Measurements from ENCODE around the gene ZNF311.

ZNF311 gene

DNA sequence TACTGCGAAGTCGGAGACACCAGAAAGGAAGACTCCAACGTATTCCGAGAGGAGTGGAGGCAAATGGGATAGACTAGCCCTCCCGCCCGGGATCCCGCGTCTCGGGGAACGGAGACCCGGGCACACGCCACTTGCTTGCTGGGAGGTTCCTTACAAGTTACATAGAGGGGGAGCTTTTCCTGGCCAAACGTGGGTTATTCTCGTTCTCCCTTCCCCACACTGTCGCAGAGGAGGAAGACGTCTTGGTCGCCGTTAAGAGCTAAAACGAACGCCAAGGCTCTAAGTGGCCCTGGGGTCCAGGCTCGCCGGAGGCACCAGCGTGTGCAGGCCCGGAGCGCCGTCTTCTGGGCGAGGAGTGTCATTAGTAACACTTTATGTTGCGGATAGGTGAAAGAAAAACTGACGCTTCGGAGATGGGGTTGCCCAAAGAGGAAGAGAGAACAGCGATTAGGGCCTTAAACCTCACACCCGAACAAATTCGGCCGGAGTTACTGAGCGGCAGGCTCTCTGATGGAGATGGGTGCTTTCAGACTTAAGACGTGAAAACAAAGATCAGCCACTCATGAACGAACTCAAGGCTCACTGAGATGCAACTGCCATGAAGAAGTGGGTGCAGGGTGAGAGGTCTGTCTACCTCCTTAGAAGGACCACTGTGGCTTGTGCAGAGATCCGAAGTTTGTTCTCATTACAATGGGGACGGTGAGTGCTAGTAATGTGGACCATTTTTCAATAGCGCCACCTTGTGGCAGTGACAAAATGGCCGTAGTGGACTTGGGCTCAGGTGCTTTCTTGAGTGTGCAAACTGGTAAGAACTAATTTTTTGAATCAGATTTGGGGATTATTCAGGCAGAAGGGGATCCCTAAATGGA, 11.7 kb upstream of the ZNF311 start:
- Histone ChIP-seq H3K9me2 (replicated peaks; ENCODE audit: insufficient read depth, low read length) (no peaks in the 10 kb centered on the region), H3K4me2 (ENCODE audit: low read depth, low read length) (peak overlapping the region; percentile 90), H3K9ac (ENCODE audit: low read length) (peak overlapping the region; percentile 13; the same call in 1 of the 2 replicates), H3K4me1 (ENCODE audit: low read length) (no peaks in the 10 kb centered on the region), H3K36me3 (replicated peaks; ENCODE audit: insufficient read depth, low read length) (no peaks in the 10 kb centered on the region), H3K27me3 (replicated peaks; ENCODE audit: insufficient read depth, low read length) (no peaks in the 10 kb centered on the region), H3K79me2 (ENCODE audit: low read length) (no peaks in the 10 kb centered on the region), H3K9me3 (replicated peaks; ENCODE audit: insufficient read depth, low read length) (no peaks in the 10 kb centered on the region), H4K20me1 (ENCODE audit: insufficient read depth, low read length) (no peaks in the 10 kb centered on the region), H3K4me3 (ENCODE audit: low read length) (peak overlapping the region; percentile 72), H3F3A (ENCODE audit: insufficient read depth, low read length) (no peaks in the 10 kb centered on the region), H3K27ac (ENCODE audit: low read length) (no peak overlapping the region), H2AFZ (ENCODE audit: low read length) (peak overlapping the region; percentile 92)
- no peak for TF ChIP-seq EZH2phosphoT487 (IDR thresholded peaks at IDR 0.05; ENCODE audit: low read length)
- TF ChIP-seq EZH2 (optimal IDR thresholded peaks at IDR 0.05; ENCODE audit: low read depth, low read length) = no peak
- TF ChIP-seq, protein P1, sequence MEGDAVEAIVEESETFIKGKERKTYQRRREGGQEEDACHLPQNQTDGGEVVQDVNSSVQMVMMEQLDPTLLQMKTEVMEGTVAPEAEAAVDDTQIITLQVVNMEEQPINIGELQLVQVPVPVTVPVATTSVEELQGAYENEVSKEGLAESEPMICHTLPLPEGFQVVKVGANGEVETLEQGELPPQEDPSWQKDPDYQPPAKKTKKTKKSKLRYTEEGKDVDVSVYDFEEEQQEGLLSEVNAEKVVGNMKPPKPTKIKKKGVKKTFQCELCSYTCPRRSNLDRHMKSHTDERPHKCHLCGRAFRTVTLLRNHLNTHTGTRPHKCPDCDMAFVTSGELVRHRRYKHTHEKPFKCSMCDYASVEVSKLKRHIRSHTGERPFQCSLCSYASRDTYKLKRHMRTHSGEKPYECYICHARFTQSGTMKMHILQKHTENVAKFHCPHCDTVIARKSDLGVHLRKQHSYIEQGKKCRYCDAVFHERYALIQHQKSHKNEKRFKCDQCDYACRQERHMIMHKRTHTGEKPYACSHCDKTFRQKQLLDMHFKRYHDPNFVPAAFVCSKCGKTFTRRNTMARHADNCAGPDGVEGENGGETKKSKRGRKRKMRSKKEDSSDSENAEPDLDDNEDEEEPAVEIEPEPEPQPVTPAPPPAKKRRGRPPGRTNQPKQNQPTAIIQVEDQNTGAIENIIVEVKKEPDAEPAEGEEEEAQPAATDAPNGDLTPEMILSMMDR (IDR thresholded peaks at IDR 0.05; ENCODE audit: low read length) = peak; percentile 81
- DNase-seq = peak; percentile 80

DNA sequence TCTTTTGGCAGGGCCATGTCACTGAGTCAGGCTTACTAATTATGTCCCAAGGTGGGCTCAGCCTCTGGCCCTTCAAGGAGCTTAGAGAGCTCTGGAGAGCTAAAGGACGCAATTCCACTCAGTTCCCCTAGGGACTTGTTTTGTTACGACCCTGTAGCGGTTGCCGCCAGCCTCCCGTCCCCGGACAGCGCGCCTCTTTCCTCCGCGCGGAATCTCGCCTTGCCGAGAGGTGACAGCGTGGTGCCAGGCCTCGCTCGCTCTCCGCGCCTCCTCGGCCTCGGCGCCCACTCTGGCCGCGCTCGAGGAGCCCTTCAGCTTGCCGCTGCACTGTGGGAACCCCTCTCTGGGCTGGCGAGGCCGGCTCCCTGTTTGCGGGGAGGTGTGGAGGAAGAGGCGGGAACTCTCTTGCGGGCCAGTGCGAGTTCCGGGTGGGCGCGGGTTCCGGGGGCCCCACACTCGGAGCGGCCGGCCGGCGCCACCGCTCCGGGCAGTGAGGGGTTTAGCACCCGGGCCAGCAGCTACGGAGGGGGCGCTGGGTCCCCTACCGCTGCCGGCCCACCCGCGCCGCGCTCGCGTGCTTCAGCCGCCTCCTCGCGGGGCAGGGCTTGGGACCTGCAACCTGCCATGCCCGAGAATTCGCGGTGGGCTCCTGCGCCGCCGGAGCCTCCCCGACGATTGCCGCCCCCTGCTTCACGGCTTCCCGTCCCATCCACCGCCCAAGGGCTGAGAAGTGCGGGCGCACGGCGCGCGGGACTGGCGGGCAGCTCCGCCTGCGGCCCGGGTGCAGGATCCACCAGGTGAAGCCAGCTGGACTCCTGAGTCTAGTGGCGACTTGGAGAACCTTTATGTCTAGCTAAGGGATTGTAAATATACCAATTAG, 9.9 kb upstream of the ZNF311 start:
- H3K9ac ChIP-seq (ENCODE audit: low read length) = no peak overlapping the region
- H3K27ac ChIP-seq (ENCODE audit: low read length) = no peak overlapping the region
- H3K4me1 ChIP-seq (ENCODE audit: low read length) = no peaks in the 10 kb centered on the region
- no peak overlapping the region for H3K4me2 ChIP-seq (ENCODE audit: low read depth, low read length)
- H3K4me3 ChIP-seq (ENCODE audit: low read length) = no peak overlapping the region
- H3K9me3 ChIP-seq (replicated peaks; ENCODE audit: insufficient read depth, low read length) = no peaks in the 10 kb centered on the region
- H4K20me1 ChIP-seq (ENCODE audit: insufficient read depth, low read length) = no peaks in the 10 kb centered on the region
- no peaks in the 10 kb centered on the region for H3K36me3 ChIP-seq (replicated peaks; ENCODE audit: insufficient read depth, low read length)
- no peaks in the 10 kb centered on the region for H3K9me2 ChIP-seq (replicated peaks; ENCODE audit: insufficient read depth, low read length)
- TF ChIP-seq EZH2phosphoT487 (IDR thresholded peaks at IDR 0.05; ENCODE audit: low read length) (no peak), EZH2 (optimal IDR thresholded peaks at IDR 0.05; ENCODE audit: low read depth, low read length) (no peak)
- TF ChIP-seq, protein P1 (IDR thresholded peaks at IDR 0.05; ENCODE audit: low read length) = no peak
- no peaks in the 10 kb centered on the region for H3F3A ChIP-seq (ENCODE audit: insufficient read depth, low read length)
- H2AFZ ChIP-seq (ENCODE audit: low read length) = no peak overlapping the region
- DNase-seq = no peak
- H3K79me2 ChIP-seq (ENCODE audit: low read length) = no peaks in the 10 kb centered on the region
- H3K27me3 ChIP-seq (replicated peaks; ENCODE audit: insufficient read depth, low read length) = no peaks in the 10 kb centered on the region

DNA sequence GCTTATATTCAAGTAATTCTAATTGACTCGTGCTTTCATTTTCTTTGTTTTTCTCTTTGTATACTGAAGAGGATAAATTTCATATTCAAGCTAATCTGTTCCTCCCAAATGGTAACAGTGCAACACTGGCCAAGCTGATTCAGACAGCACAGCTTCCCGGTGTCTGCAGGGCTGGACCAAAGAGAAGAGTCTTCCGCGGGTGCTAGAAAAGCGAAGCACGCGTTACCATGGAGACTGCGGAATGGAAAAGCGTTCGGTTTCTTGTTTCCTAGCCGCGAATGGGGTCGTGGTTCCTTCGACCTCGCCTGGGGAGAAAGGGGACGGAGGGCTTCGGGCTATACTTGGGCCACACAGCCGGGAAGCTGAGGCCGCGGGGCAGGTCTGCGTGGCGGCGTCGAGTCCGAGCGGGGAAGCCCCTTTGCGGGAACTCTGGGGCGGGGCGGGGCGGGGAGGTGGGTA, 6.2 kb upstream of the ZNF311 start:
- no peaks in the 10 kb centered on the region for H3F3A ChIP-seq (ENCODE audit: insufficient read depth, low read length)
- peak overlapping the region; percentile 82 for H2AFZ ChIP-seq (ENCODE audit: low read length)
- H3K9me2 ChIP-seq (replicated peaks; ENCODE audit: insufficient read depth, low read length) = no peaks in the 10 kb centered on the region
- DNase-seq = peak; percentile 36
- H3K4me1 ChIP-seq (ENCODE audit: low read length) = no peaks in the 10 kb centered on the region
- no peak overlapping the region for H3K9ac ChIP-seq (ENCODE audit: low read length)
- no peaks in the 10 kb centered on the region for H3K79me2 ChIP-seq (ENCODE audit: low read length)
- peak overlapping the region; percentile 59 for H3K4me3 ChIP-seq (ENCODE audit: low read length)
- H3K4me2 ChIP-seq (ENCODE audit: low read depth, low read length) = peak overlapping the region; percentile 57
- TF ChIP-seq, protein P1 (IDR thresholded peaks at IDR 0.05; ENCODE audit: low read length) = no peak
- TF ChIP-seq EZH2 (optimal IDR thresholded peaks at IDR 0.05; ENCODE audit: low read depth, low read length) (no peak), EZH2phosphoT487 (IDR thresholded peaks at IDR 0.05; ENCODE audit: low read length) (no peak)
- H3K27me3 ChIP-seq (replicated peaks; ENCODE audit: insufficient read depth, low read length) = no peaks in the 10 kb centered on the region
- H3K36me3 ChIP-seq (replicated peaks; ENCODE audit: insufficient read depth, low read length) = no peaks in the 10 kb centered on the region
- H3K27ac ChIP-seq (ENCODE audit: low read length) = no peak overlapping the region
- H4K20me1 ChIP-seq (ENCODE audit: insufficient read depth, low read length) = no peaks in the 10 kb centered on the region
- no peaks in the 10 kb centered on the region for H3K9me3 ChIP-seq (replicated peaks; ENCODE audit: insufficient read depth, low read length)
